Measurements from ENCODE around the gene SGCD.
A peak's percentile ranks its signal among the peaks of the same experiment; 100 is the strongest.

Gene SGCD

DNA sequence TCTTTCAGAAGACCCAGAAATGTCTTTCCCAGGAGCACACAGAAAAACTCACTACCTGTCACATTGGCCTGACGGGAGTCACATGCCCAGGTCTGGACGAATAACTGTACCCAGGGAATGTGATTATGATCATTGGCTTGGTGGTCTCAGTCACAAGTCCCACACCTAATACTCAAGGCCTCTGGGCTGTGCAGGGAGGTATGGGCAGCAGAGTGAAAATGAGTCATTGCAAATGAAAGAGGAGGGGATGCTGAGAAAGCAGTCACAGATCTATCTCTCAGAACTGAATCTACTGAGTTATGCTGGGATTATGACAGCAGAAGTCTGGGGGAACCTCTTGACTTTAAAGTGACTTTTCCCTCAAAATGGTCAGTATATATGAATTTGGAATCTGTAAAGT lies 36.9 kb downstream of the SGCD start:
- no peak for DNase-seq

DNA sequence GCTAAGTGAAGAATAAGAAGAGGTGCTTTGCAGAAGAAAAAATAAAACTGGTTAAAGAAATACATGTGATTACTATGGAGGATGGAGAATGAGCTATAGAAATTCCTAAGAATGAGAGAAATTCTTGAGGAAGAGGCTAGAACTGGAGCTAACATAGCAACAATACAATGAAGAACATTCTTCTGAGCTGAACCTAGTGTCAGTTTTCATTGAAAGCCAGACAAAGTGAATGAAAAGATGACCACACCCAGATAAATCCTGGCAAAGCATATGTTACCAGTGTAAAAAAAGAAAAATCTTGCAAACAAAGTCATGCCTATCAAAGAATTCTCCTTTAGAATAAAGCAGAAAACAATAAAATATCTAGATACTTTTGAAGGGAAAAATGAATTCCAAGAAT lies 39.6 kb downstream of the SGCD start:
- DNase-seq: no peak

DNA sequence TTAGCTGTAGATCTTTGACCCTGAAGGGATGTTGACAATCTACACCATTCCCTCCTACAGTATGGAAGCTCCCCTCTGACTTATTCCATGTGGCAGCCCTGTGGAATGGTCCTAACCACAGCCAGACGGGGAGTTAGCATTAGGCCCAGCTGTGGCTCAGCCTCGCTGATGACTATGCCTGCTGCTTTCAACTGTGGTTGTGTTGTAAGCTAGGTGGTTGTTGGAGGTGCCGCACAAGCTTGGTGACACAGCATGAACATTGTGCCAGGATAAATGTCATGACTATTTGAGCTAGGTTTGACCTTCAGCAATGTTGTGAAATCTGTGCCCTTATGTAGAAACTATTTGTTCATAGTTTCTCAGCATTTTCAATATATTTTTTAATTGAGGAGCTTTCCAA lies 40.6 kb downstream of the SGCD start:
- DNase-seq: peak; percentile 34

DNA sequence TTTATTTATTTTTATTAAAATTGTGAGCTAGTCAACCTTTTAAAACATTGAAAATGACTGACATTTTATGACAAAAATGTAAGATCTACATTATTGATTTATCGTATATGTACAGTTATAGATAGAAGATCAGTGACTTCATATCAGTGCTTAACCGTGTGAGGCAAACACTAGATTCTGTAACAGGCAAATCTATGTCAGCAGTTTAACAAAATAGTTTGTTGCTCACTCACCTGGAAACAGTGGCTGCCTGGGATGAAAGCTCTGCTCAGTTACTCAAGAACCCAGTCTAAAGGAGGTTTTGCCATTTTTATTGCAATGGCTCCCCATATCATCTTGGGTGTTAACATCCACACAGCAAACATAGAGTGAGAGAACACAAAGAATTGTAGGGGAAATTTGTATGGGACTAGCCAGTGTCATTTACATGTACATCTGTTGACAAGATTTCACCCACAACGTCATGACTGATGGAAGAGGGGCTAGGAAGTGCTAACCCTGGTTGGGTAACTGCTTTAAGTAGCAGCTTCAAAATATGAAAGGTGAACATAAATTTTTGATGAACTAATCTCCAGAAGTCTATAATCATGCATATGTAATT lies 49.0 kb downstream of the SGCD start:
- no peak for DNase-seq

DNA sequence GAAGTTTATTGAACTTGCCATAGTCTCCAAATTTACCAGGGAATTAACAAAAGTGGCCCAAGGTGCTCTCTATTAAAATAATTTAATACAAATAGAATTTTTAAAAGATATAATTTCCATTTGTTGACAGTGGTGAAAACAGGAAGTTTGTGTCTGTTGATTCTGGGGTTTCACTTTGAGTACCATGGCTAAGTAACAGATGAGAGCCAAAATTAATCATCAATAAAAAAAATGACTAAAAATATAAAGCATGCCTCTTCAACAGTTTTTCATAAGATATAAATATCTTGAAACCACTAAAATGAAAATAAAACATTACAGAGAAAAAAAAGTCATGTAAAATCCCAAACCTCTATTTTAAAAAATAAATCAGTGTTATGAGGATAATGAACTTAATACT lies 49.8 kb downstream of the SGCD start:
- no peak for DNase-seq

DNA sequence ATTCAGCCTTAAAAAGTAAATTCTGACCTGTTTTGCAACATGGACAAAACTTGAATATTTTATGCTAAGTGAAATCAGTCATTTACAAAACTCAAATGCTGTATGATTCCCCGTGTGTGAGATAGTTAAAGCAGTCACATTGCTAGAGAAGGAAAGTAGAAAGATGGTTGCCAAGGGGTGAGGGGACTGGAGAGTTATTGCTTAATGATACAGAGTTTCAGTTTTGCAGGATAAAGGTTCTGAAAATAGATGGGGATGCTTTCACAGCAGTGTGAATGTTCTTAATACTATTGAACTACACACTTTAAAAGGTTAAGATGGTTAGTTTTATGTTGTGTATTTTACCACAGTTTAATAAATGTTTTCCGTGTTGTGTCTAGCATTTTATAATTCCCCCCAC lies 51.2 kb downstream of the SGCD start:
- no peak for DNase-seq

DNA sequence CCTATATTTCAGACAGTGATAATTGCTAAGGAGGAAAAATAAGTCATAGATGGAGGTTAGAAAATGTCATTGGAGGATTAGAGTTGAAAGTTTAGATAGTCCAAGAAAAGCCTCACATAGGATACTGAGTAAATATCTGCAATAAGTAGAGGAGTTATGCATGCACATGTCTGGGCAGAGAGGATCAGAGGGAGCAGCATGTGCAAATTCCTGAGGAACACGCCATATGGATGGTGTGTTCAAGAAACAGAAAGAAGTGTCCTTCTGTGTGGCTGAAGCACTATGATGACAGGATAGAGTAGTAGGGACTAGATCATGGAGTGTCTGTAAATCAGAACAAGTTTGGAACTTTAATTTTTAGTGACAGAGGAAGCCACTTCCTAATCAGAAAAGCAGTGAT lies 52.2 kb downstream of the SGCD start:
- DNase-seq: no peak

DNA sequence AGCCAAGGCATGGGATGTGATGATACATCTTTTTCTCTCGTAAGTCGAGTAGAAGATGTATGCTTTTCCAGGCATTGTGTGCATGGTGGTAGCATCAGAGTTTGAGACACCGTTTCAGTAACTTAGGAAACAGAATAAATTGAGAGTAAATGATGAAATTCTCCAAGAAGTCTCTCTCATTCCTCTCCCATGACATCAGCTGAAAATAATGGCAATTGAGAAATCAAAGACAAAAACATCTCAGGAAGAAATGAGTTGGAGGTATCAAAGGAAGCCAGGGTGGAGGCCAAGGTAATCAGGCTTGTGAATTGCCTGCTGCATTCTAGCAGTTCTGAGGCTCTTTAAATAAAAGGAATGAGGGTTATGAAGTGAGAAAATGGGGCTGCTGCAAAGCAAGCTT lies 53.9 kb downstream of the SGCD start:
- DNase-seq: no peak

DNA sequence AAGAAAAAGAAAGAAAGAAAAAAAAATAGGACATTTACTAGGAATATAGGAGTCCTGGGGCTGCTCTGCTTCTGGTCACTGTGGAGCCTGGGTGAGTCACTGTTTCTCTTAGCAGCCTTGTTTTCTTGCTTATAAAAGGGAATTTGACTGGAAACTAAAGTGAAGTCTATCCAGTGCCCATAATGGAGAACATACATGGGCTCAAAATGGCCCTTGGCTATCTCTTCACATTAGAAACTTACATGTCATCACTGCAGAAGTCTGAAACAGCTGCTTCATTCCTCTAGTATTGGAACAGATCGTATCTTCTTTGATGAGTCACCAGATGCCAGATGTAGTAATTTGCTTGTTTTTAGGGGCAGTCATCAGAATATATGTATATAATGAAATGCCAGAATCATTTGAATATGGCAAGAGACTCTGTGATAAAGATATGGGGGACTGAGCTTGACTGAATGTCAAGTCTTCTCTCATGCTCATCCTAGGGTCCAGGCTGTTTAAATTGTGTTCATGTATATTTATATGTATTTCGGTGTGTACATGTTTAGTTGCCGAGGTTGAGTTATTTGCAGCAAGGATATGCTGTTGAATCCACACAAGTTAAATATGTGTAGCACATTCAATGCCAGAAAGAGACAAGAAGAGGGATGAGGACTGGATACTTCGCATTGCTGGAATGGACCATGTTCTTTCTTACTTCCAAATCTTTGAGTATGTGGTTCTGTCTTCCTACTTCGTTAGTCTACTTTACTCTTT lies 56.7 kb downstream of the SGCD start:
- no peak for DNase-seq

DNA sequence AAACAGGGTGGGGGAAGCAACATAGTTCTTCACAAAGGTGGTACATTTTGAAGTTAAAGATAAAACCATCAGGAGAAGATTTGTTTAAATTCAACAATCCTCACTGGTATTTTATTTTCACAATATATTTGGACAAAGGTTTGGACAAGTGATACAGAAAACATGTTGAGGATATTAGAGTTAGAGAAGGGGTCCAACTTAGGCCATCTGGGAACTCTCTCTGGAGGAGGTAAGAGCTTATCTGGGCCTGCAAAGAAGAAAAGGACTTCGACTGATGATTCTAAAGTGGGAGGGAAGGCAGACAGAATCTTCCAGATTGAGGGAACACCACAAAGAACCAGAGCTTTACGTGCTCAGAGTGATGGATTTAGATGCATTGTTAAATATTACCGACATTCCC lies 58.5 kb downstream of the SGCD start:
- DNase-seq: no peak

DNA sequence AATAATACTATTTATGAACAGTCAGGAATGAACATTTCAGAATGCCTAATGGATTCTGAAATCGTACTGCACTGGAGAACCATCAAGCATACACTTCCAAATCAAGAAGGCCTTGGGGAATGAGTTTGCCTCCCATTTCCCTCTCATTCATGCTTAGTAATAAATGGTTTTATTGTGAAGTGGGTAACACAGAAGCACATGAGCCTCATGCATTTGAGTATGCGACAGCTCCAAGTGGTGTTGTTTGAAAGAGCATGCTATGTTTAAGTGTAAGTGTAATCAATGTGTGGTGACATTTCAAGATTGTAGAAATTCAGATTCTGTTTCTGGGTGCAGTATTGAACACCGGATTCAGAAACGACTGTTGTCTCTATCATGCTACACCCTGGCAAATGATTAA lies 60.0 kb downstream of the SGCD start:
- no peak for DNase-seq

DNA sequence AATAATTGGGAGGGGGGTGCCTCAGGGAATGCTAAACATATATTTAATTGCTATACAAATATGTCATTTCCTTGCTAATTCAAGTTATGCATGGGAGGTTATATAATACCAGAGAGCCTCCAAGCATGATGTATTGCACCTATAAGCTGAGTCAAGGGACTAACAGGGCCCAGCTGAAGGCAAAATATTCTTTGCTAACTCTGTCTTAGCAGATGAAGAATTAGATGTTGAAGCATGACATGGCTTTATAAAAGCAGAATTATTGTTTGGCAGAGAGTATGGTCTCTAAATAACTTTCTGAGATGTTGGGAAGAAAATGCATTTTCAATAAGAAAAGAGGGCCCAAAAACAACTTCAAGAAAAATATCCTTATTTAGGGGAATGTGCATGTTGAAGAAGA lies 60.4 kb downstream of the SGCD start:
- no peak for DNase-seq

DNA sequence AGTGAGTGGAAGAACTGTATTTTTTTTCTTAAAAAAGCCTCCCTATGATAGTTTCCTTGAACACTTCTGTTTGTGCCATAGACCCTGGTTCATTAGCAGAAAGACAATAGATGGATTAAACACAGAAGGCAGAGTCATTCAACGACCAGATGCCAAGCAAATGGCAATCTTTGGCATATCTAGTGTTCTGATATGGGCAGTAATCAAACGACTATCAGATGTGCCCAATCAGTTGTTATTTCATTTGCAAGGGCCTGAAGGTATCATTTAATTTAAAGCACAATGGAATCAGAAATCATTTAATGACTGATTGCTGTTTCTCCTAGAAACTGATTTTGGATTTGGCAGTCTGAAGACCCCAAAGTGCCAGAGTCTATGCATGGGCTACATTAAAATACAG lies 61.3 kb downstream of the SGCD start:
- DNase-seq: no peak

DNA sequence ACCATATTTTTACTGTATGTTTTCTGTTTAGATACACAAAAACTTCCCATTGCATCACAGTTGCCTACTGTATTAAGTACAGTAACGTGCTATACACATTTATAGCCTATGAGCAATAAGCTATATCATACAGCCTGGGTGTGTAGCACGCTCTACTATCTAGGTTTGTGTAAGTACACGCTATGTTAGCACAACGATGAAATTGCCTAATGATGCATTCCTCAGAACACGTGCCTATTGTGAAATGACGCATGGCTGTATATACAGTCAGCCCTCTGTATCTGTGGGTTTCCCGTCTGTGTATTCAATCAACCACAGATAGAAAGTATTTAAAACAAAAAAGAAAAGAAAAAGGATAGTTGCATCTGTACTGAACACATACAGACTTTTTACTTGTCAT lies 64.2 kb downstream of the SGCD start:
- no peak for DNase-seq

DNA sequence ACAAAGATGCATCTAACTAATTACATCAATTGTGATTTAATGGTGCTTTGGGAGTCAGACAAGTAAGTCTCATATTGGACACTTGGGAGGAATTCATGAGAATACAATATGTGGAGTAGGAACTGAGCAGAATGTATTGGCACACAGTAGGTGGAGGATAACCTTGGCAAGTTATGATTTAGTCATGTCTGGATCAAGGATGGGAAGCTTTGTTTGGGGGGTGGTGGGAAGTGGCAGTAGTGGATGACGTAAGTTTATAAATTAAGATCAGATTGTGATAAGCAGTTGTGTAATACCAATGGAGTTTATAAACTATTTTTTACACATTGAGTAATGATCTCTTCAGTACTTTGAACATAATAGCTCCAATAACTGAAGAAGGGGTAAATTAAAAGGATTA lies 67.0 kb downstream of the SGCD start:
- no peak for DNase-seq

DNA sequence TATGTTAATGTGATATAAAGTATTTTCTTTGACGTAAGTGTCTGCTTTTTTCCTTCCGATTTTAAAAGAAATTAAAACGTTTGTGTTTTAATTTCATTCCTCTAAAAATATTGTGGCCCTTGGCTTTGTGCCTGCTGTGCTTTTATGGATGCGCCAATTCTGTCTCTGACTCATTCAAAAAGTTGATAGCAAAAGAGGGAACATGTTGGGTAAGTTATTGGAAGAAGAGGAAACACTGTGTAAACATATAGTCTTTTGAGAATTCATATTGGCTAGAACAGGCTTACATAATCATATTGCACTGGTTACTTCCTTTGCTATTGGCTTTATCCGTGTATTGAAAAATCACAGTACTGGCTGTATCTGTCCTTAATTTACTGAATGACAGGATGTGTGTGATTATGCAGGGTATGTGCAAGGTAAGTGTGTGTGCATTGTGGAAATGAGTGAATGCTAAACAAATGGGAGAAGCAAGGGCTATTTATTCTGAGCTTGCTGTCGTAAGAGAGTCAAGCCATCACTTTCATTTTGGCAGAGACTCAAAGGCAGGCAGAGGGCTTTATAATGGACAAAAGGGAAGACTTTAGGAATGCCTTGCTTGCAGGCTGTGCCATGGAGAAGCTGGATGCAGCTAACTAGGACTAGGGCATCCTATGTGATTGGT lies 67.8 kb downstream of the SGCD start:
- no peak for DNase-seq

DNA sequence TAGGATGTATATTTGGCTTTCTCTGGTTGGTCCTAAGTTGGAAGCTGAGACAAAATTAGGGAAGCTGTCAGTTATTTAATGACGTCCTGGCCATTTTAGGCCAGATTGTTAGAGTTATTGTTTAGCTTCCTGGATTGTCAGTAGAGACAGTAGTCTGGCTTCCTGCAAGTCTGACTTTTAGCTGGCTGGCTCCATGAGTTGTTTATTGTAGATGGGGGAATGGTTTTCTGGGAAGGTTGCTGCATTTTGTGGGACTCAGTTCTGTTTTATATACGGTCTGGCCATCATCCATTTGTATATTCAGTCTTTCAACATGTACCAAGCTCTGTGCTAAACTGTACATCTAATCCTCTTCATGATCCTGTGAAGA lies 68.3 kb downstream of the SGCD start:
- peak; percentile 69 for DNase-seq

DNA sequence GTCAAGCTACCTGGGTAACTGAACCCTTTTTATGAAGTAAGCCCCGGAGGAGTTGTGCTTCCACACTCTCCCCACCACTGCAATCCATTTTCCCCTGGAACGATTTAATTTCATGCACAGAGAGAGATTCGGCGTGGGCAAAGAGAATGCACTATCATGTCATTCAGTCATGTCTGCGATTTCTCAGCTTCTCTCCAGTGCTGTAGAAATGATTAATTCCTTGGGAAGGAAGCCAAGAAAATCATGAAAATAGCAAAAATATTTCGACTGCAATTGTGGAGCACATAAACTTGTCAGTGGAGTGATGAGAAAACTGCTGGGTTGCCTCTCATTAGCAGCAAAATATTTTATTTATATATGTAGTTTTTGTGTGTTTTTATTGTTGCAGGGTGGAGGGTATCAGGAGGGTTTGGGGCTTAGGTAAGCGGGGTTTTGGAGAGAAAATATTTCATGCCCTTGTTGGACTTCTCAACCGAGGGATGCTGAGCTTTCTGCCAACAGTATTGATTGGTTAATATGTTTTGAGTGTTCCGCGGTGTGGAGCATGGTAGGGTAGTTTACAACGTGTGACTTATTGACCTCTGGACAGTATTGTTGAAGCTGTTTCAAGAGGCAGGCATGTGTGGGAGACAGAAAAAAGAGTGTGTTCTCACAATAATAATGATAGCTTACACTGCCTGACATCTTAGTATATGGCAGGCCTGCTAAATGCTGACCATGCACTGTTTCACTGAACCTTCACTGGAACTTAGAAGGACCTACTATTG lies 69.3 kb downstream of the SGCD start:
- DNase-seq: no peak

DNA sequence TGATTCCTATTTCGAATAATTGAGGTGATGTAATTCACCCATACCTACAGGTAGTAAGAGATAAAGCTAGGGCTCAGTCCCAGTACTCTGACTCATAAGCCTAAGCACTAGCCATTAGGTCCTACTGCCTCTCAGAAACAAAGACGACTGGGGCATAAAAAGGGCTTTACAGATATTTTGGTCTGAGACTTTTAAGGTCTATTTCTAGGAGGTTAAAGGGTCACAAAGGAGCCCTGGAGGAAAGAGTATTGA lies 69.8 kb downstream of the SGCD start:
- no peak for DNase-seq

DNA sequence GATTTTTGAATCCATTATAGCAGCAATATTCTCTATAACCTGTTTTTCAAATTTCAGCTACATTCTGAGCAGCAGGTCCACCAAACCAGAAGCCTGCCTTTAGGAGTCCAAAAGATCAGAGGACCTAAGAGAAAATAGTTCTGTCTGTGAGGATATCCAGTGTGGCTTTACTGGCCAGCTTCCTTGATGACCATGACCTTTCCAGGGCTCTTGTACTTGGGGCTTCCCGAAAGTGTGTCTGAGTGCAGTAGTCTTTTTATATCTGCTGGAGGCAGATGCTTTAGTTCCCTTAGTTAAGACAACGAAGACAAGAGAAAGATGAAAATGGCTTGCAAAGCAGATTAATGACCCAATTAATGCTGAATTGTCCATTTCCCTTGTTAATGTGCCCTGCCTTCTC lies 72.4 kb downstream of the SGCD start:
- no peak for DNase-seq

DNA sequence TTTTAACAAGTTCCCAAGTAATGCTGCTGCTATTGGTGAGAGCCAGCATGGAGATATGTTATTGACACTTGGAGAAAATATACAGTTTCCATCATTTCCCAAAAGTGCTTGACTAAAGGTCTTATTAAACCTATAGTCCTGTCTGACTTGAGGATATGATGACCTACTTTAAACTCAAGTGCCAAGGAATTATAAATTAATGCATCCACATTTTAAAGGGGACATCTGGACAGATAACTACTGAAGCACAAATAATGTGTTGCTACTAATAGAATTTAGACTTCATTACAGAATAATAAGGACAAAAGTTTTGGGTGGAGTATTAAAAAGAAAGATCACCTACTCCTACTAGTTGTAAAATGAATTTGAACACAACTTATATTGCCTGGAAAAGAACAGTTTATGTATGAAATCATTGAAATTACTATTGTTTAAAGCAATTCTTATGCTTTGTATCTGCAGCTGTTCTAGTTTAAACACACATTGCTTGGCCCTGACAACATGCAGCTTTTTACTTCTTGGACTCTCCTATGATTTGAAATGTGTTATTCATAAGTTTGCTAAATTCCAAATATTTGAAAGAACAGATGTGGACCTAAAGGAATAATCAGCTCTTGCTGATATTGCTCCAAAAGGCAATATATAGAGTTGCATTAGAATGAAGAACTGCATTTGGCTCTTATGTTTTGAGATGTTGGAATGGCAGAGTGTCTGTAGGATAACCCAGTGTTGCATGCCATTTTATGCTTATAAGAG lies 73.4 kb downstream of the SGCD start:
- no peak for DNase-seq

DNA sequence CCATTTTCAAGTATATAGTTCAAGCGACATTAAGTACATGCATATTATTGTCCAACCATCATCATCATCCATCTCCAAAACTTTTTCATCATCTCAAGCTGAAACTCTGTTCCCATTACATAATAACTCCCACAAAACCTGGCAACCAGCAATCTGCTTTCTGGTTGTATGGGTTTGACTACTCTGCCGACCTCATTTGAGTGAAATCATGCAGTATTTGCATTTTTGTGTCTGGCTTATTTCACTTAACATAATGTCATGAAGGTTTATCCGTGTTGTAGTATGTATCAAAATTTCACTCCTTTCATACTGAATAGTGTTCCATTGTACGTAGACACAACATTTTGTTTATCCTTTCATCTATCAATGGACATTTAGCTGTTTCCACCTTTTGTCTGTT lies 74.8 kb downstream of the SGCD start:
- no peak for DNase-seq

DNA sequence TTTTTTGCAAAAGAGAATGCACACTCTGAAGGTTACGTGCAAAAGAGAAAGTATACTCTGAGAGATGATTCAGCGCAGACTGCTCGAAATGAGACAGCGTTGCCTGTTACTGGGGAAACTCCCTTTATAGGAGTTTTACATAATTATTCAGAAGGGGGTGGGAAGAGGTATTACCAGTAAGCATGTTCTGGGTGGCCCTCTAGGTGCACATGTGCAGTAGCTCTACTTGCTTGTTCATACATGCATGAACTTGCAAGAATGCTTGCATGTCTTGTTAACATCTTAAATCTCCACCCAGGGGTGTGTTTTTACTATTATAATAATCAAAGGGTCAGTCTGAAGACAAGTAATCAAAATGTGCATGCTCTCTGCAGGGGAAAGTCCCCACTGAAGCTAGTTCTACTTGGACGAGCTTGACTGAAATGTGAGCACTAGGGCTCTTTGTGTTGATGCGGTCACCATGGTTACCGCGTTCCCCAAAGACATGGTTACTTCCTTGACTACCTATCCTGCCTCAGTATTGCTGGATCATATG lies 75.5 kb downstream of the SGCD start:
- peak; percentile 89 for DNase-seq
